Upper lobe of right lung (tissue), 1 donor: Measurements from ENCODE around the gene RASIP1. TPM values are rescaled to one million over a fixed set of nuclear protein-coding genes. Genes with fewer than 3 reads are reported as not detected.
A peak's percentile ranks its signal among the peaks of the same experiment; 100 is the strongest.

Experiments used
- ATAC-seq: fragments of 200-7000 bp; cut with Tn5 transposase; one replicate; pipeline ENCODE4 v1.9.1; 2020; ENCODE audit warnings: mild to moderate bottlenecking, moderate library complexity
- DNase-seq: peaks from one replicate; pipeline ENCODE4 v3.0.0-alpha.2; 2020
- H3K27ac ChIP-seq: fragments of 200-600 bp; one replicate; pipeline ENCODE4 v1.8.0; 2022
- H3K27me3 ChIP-seq: fragments of 200-600 bp; one replicate; pipeline ENCODE4 v1.8.0; 2022; ENCODE audit warnings: mild to moderate bottlenecking
- H3K36me3 ChIP-seq: fragments of 200-600 bp; one replicate; pipeline ENCODE4 v1.8.0; 2022
- H3K4me1 ChIP-seq: fragments of 200-600 bp; one replicate; pipeline ENCODE4 v1.8.0; 2022
- H3K4me3 ChIP-seq: fragments of 200-600 bp; one replicate; pipeline ENCODE4 v1.8.0; 2022; ENCODE audit warnings: mild to moderate bottlenecking
- H3K9me3 ChIP-seq: fragments of 200-600 bp; one replicate; pipeline ENCODE4 v1.8.0; 2022
- intact Hi-C: fragments of 100-400 bp; cut with DNase I; formaldehyde crosslinking; loops from one replicate; pipeline ENCODE4 v1.11.0; 2022
- total RNA-seq: library from RNA; stranded (reverse); fragmentation: NEBNext Ultra II Directional; extraction: Animal tissue kit (Norgen Biotek cat#: 25700); gene quantifications from one replicate; pipeline ENCODE4 v1.2.1, GENCODE V29; 2021
- TF ChIP-seq, protein P1 (sequence below): fragments of 200-600 bp; IDR thresholded peaks from one replicate; pipeline ENCODE4 v1.8.0; 2022; ENCODE audit warnings: antibody characterized with exemption
- donor health status: DM: no; HTN: yes; CAD: no; lungs with severe emphysema.

The RASIP1 gene
- total RNA-seq, 1 donor from 2014 or later: 54.5 TPM

GRCh38 chr19:48756686-48757085 lies 16.3 kb upstream of the RASIP1 start:
- Histone ChIP-seq H3K4me1 (peaks cover 15% of the 10 kb centered on the region), H3K36me3 (no peaks in the 10 kb centered on the region), H3K27ac (no peak overlapping the region), H3K4me3 (no peak overlapping the region), H3K27me3 (peaks cover 7% of the 10 kb centered on the region), H3K9me3 (no peaks in the 10 kb centered on the region)
- TF ChIP-seq, protein P1, sequence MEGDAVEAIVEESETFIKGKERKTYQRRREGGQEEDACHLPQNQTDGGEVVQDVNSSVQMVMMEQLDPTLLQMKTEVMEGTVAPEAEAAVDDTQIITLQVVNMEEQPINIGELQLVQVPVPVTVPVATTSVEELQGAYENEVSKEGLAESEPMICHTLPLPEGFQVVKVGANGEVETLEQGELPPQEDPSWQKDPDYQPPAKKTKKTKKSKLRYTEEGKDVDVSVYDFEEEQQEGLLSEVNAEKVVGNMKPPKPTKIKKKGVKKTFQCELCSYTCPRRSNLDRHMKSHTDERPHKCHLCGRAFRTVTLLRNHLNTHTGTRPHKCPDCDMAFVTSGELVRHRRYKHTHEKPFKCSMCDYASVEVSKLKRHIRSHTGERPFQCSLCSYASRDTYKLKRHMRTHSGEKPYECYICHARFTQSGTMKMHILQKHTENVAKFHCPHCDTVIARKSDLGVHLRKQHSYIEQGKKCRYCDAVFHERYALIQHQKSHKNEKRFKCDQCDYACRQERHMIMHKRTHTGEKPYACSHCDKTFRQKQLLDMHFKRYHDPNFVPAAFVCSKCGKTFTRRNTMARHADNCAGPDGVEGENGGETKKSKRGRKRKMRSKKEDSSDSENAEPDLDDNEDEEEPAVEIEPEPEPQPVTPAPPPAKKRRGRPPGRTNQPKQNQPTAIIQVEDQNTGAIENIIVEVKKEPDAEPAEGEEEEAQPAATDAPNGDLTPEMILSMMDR: no peak
- no peak for DNase-seq
- intact Hi-C loops: no loop called here
- no peak for ATAC-seq

GRCh38 chr19:48756212-48756611 lies 15.8 kb upstream of the RASIP1 start:
- no peak overlapping the region for H3K27ac ChIP-seq
- TF ChIP-seq, protein P1: no peak
- peaks cover 18% of the 10 kb centered on the region for H3K4me1 ChIP-seq
- H3K9me3 ChIP-seq: no peaks in the 10 kb centered on the region
- H3K36me3 ChIP-seq: no peaks in the 10 kb centered on the region
- intact Hi-C loops: no loop called here
- no peak overlapping the region for H3K4me3 ChIP-seq
- ATAC-seq (no peak), DNase-seq (no peak)
- H3K27me3 ChIP-seq: peaks cover 11% of the 10 kb centered on the region

GRCh38 chr19:48755787-48756186 lies 15.4 kb upstream of the RASIP1 start:
- intact Hi-C loops: no loop called here
- H3K9me3 ChIP-seq: no peaks in the 10 kb centered on the region
- H3K27me3 ChIP-seq: peaks cover 14% of the 10 kb centered on the region
- TF ChIP-seq, protein P1: no peak
- H3K36me3 ChIP-seq: no peaks in the 10 kb centered on the region
- H3K4me1 ChIP-seq: peaks cover 18% of the 10 kb centered on the region
- no peak overlapping the region for H3K27ac ChIP-seq
- DNase-seq (no peak), ATAC-seq (no peak)
- no peak overlapping the region for H3K4me3 ChIP-seq

DNA sequence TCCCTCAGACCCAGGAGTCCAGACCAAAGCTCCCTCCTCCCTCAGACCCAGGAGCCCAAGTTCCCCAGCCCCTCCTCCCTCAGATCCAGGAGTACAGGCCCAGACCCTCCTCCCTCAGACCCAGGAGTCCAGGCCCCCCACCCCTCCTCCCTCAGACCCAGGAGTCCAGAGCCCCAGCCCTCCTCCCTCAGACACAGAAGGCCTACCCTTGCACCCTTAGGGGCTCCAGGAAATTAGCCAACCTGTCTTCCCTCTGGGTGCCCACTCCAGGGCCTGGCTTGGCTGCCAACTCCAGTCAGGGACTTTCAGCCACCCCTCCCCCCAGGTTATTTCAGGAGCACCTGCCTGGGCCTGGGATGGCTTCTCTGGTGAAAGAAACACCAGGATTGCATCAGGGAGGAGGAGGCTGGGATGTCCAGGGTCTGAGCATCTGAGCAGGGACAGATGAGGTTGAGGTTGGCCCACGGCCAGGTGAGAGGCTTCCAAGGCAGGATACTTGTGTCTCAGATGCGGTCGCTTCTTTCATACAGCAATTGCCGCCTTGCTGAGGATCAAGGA lies 14.8 kb upstream of the RASIP1 start, which contains the start of gene FGF21:
Gene FGF21 (plus strand): TSS at position 441 of the 558 bp plus-strand sequence. CDS start 713 bp downstream, outside the sequence.
- H3K4me3 ChIP-seq: no peak within 1 kb of the TSS
- TF ChIP-seq, protein P1: no peak
- intact Hi-C loops: no loop called here
- peaks cover 19% of the 10 kb centered on the region for H3K27me3 ChIP-seq
- H3K27ac ChIP-seq: no peak within 1 kb of the TSS
- no peak for DNase-seq
- H3K9me3 ChIP-seq: no peaks in the 10 kb centered on the region
- H3K4me1 ChIP-seq: peaks cover 18% of the 10 kb centered on the region
- ATAC-seq: no peak
- H3K36me3 ChIP-seq: no peaks in the 10 kb centered on the region

DNA sequence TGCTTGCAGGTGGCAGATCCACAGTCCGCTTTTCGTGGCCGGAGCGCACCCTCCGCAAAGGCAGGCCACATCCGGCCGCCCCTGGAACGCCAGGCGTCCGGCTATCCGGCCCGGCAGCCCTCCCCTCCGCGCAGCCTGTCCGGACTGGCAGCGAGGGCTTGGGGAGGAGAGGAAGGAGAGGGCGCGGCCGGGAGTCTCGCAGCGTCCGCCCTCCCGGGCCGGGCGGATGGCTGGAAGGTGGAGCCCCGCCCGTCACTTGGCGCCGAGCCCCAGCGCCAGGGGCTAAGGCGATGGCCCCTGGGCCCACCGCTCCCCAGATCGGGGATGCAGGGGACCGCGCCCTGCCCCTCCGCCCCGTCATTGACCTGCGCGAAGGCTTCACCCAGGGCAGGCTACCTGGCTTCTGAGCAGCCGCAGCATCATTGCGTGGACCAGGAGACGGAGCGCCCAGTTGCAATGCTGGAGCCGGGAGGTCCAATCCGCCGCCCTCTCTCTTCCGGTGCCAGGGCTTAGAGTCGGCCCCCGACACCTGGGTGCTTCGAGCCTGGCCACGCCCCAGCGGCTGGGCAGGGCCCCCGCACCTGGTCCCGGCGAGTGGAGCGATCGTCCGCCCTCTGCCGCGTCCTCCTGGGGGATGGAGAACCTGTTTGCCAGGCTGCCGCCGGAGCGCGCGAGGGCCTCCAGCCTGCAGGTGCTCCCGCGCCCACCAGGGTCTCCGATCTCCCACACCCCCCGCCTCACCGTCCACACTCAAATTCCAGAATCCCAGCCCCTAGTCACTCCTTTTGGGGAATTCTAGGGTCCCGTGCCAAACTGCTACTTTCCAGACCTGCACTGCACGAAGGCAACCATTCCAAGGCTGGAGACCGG lies 12.3 kb upstream of the RASIP1 start, which contains the start of gene FUT1:
Gene FUT1 (minus strand): TSS at position 146 of the 870 bp plus-strand sequence. CDS start 1,360 bp downstream, outside the sequence.
- intact Hi-C loops: no loop called here
- Histone ChIP-seq H3K27me3 (peaks cover 19% of the 10 kb centered on the region), H3K36me3 (no peaks in the 10 kb centered on the region), H3K4me1 (peaks cover 18% of the 10 kb centered on the region), H3K27ac (peak within 1 kb of the TSS; percentile 63), H3K4me3 (peak within 1 kb of the TSS; percentile 56), H3K9me3 (no peaks in the 10 kb centered on the region)
- DNase-seq (peak; percentile 90), ATAC-seq (peak; percentile 89)
- TF ChIP-seq, protein P1: no peak
